ENCODE results near the gene PRMT2.

Gene PRMT2

GRCh38 chr21:46635324-46636180 lies at the start of gene PRMT2:
Gene PRMT2 (plus strand): TSS chr21:46635674. CDS start chr21:46636952, 1,278 bp downstream.
- no peaks in the 10 kb centered on the region for H3K9me2 ChIP-seq (replicated peaks; ENCODE audit: insufficient read depth, low read length)
- peak within 1 kb of the TSS; percentile 80 for H3K9ac ChIP-seq (ENCODE audit: low read length)
- peak within 1 kb of the TSS; percentile 94 for H2AFZ ChIP-seq (ENCODE audit: low read depth, low read length, severe bottlenecking)
- peaks cover 3% of the 10 kb centered on the region; the same call in 1 of the 2 replicates for H3K36me3 ChIP-seq (ENCODE audit: low read length)
- H3K4me3 ChIP-seq (ENCODE audit: insufficient read depth, low read length, poor library complexity, severe bottlenecking), result peak within 1 kb of the TSS; percentile 78
- H4K20me1 ChIP-seq (ENCODE audit: low read depth, low read length), result 0 out of 2 replicates have a peak, but pooled peaks cover 2% of the 10 kb centered on the region
- H3F3A ChIP-seq (ENCODE audit: insufficient read depth), result peaks cover 18% of the 10 kb centered on the region
- no peaks in the 10 kb centered on the region for H3K27me3 ChIP-seq (ENCODE audit: low read length)
- no peak for TF ChIP-seq EZH2phosphoT487 (conservative IDR thresholded peaks at IDR 0.05; ENCODE audit: low read length)
- TF ChIP-seq CTCF (IDR thresholded peaks at IDR 0.05; ENCODE audit: insufficient read depth, low read length, poor library complexity, severe bottlenecking), result no peak
- peaks cover 4% of the 10 kb centered on the region; the same call in 1 of the 2 replicates for H3K79me2 ChIP-seq (ENCODE audit: insufficient read depth, low read length)
- peak within 1 kb of the TSS; percentile 69 for H3K4me2 ChIP-seq (ENCODE audit: low read depth, low read length, poor library complexity, severe bottlenecking)
- H3K27ac ChIP-seq (ENCODE audit: low read depth, low read length), result peak within 1 kb of the TSS; percentile 60
- no peaks in the 10 kb centered on the region for H3K9me3 ChIP-seq (ENCODE audit: insufficient read depth, low read length)

GRCh38 chr21:46594276-46594675 lies 41.2 kb upstream of the PRMT2 start:
- H3K27me3 ChIP-seq (ENCODE audit: low read length), result no peaks in the 10 kb centered on the region
- no peak overlapping the region for H3K27ac ChIP-seq (ENCODE audit: low read depth, low read length)
- no peaks in the 10 kb centered on the region for H3K79me2 ChIP-seq (ENCODE audit: insufficient read depth, low read length)
- no peak overlapping the region for H2AFZ ChIP-seq (ENCODE audit: low read depth, low read length, severe bottlenecking)
- H3F3A ChIP-seq (ENCODE audit: insufficient read depth), result no peaks in the 10 kb centered on the region
- no peaks in the 10 kb centered on the region for H3K9me2 ChIP-seq (replicated peaks; ENCODE audit: insufficient read depth, low read length)
- no peak overlapping the region for H3K4me3 ChIP-seq (ENCODE audit: insufficient read depth, low read length, poor library complexity, severe bottlenecking)
- no peaks in the 10 kb centered on the region for H3K36me3 ChIP-seq (ENCODE audit: low read length)
- no peak overlapping the region for H3K9ac ChIP-seq (ENCODE audit: low read length)
- no peak overlapping the region for H3K4me2 ChIP-seq (ENCODE audit: low read depth, low read length, poor library complexity, severe bottlenecking)
- no peaks in the 10 kb centered on the region for H4K20me1 ChIP-seq (ENCODE audit: low read depth, low read length)
- peaks cover 13% of the 10 kb centered on the region; the same call in 1 of the 2 replicates for H3K9me3 ChIP-seq (ENCODE audit: insufficient read depth, low read length)
- no peak for TF ChIP-seq EZH2phosphoT487 (conservative IDR thresholded peaks at IDR 0.05; ENCODE audit: low read length)
- no peak for TF ChIP-seq CTCF (IDR thresholded peaks at IDR 0.05; ENCODE audit: insufficient read depth, low read length, poor library complexity, severe bottlenecking)

- no peak overlapping the region for H3K9ac ChIP-seq (ENCODE audit: low read length)
- no peaks in the 10 kb centered on the region for H3K9me2 ChIP-seq (replicated peaks; ENCODE audit: insufficient read depth, low read length)
- H3K27ac ChIP-seq (ENCODE audit: low read depth, low read length), result no peak overlapping the region
- no peak overlapping the region for H3K4me3 ChIP-seq (ENCODE audit: insufficient read depth, low read length, poor library complexity, severe bottlenecking)
- H3F3A ChIP-seq (ENCODE audit: insufficient read depth), result no peaks in the 10 kb centered on the region
- no peaks in the 10 kb centered on the region for H3K36me3 ChIP-seq (ENCODE audit: low read length)
- no peaks in the 10 kb centered on the region for H3K79me2 ChIP-seq (ENCODE audit: insufficient read depth, low read length)
- TF ChIP-seq EZH2phosphoT487 (conservative IDR thresholded peaks at IDR 0.05; ENCODE audit: low read length) (no peak), CTCF (IDR thresholded peaks at IDR 0.05; ENCODE audit: insufficient read depth, low read length, poor library complexity, severe bottlenecking) (no peak)
- no peak overlapping the region for H2AFZ ChIP-seq (ENCODE audit: low read depth, low read length, severe bottlenecking)
- no peaks in the 10 kb centered on the region for H4K20me1 ChIP-seq (ENCODE audit: low read depth, low read length)
- no peaks in the 10 kb centered on the region for H3K27me3 ChIP-seq (ENCODE audit: low read length)
- peaks cover 13% of the 10 kb centered on the region; the same call in 1 of the 2 replicates for H3K9me3 ChIP-seq (ENCODE audit: insufficient read depth, low read length)
- no peak overlapping the region for H3K4me2 ChIP-seq (ENCODE audit: low read depth, low read length, poor library complexity, severe bottlenecking)
Observed at GRCh38 chr21:46596201-46596600, 39.3 kb upstream of the PRMT2 start.

Data from SU-DHL-6 (cell line).